ENCODE measurements around the gene ODF4. TPM values are rescaled to one million over a fixed set of nuclear protein-coding genes. Genes with fewer than 3 reads are reported as not detected.
"Not testable (repeated sequence)": the region's sequence is repeated elsewhere in the genome, so short reads cannot be mapped to it uniquely, and the experiment has no call there.

The ODF4 gene
- total RNA-seq, 1 donor from 2014 or later = not detected

DNA sequence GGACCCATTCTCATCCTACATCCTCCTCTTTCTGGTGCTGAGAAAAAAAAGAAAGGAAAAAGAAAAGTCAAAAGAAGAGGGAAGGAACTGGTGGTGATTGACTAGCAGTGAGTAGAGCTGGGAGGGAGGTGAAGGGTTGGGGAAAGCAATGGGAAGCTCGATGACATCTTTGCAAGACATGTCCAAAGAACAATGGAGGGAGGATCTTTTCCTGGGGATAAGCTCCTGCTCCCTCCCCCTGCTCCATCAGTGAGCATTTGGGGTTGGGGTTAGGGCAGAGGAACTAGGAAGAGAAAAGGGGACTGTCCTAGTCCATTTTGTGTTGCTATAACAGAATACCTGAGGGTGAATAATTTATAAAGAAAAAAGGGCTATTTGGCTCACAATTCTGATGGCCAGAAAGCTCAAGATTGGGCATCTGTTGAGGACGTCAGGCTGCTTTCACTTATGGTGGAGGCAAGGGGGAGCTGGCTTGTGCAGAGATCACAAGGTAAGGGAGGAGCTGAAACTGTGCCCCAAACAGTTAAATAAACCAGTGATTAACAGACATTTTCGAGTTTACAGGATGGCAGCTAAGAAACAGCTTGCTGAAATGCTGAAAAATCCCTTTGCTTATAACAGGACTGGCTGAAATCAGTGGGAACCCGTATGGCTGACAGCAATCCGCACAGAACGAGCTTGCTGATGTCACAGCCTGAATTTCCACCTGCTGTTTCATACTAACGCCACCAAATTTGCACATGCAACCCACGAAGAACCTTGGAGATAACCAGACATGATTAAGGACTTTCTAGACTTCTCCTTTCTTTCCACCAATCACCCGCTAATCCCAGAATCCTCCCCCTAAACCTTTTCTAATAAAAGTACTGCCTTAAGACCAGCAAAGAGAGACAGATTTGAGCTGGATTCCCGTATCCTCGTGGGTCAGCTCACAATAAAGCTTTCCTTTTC, 1.6 kb upstream of the ODF4 start:
- no peaks in the 10 kb centered on the region for H3K4me1 Mint-ChIP-seq (ENCODE audit: low read depth)
- H3K27me3 Mint-ChIP-seq (ENCODE audit: low read depth) = no peaks in the 10 kb centered on the region
- DNase-seq (ENCODE audit: low spot score) = no peak
- H3K27ac Mint-ChIP-seq (ENCODE audit: unreplicated experiment) = no peak overlapping the region
- H3K36me3 Mint-ChIP-seq (ENCODE audit: low read depth) = no peaks in the 10 kb centered on the region
- no peak overlapping the region for H3K4me3 Mint-ChIP-seq (ENCODE audit: unreplicated experiment)
- TF ChIP-seq, protein P1, sequence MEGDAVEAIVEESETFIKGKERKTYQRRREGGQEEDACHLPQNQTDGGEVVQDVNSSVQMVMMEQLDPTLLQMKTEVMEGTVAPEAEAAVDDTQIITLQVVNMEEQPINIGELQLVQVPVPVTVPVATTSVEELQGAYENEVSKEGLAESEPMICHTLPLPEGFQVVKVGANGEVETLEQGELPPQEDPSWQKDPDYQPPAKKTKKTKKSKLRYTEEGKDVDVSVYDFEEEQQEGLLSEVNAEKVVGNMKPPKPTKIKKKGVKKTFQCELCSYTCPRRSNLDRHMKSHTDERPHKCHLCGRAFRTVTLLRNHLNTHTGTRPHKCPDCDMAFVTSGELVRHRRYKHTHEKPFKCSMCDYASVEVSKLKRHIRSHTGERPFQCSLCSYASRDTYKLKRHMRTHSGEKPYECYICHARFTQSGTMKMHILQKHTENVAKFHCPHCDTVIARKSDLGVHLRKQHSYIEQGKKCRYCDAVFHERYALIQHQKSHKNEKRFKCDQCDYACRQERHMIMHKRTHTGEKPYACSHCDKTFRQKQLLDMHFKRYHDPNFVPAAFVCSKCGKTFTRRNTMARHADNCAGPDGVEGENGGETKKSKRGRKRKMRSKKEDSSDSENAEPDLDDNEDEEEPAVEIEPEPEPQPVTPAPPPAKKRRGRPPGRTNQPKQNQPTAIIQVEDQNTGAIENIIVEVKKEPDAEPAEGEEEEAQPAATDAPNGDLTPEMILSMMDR (IDR thresholded peaks at IDR 0.05) = no peak
- no peaks in the 10 kb centered on the region for H3K9me3 Mint-ChIP-seq (ENCODE audit: low read depth)

- no peak for DNase-seq (ENCODE audit: low spot score)
- no peaks in the 10 kb centered on the region for H3K36me3 Mint-ChIP-seq (ENCODE audit: low read depth)
- no peak overlapping the region for H3K27ac Mint-ChIP-seq (ENCODE audit: unreplicated experiment)
- no peaks in the 10 kb centered on the region for H3K27me3 Mint-ChIP-seq (ENCODE audit: low read depth)
- no peak overlapping the region for H3K4me3 Mint-ChIP-seq (ENCODE audit: unreplicated experiment)
- TF ChIP-seq, protein P1 (IDR thresholded peaks at IDR 0.05) = no peak
- no peaks in the 10 kb centered on the region for H3K9me3 Mint-ChIP-seq (ENCODE audit: low read depth)
- H3K4me1 Mint-ChIP-seq (ENCODE audit: low read depth) = no peaks in the 10 kb centered on the region
These were observed 893 bp upstream of the ODF4 start for GRCh38 chr17:8338753-8339140.

DNA sequence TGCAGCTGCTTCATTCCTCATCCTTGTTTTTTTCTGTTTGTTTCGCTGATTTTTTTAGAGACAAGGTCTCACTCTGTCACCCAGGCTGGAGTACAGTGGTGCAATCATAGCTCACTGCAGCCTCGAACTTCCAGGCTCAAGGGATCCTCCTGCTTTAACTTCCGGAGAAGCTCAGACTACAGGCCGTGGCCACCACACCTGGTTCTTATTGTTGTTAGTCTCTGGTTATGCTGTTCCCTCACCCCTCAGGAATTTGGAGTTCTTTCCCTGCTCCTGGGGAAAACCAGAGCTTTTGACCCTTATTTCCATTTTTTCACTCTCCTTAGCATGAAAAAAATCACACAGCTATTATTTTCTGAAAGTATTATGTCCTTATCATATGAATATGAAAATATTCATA, 1.8 kb downstream of the ODF4 start:
- no peak overlapping the region for H3K27ac Mint-ChIP-seq (ENCODE audit: unreplicated experiment)
- H3K4me1 Mint-ChIP-seq (ENCODE audit: low read depth) = no peaks in the 10 kb centered on the region
- H3K27me3 Mint-ChIP-seq (ENCODE audit: low read depth) = peaks cover 12% of the 10 kb centered on the region
- DNase-seq (ENCODE audit: low spot score) = no peak
- TF ChIP-seq, protein P1 (IDR thresholded peaks at IDR 0.05) = no peak
- H3K9me3 Mint-ChIP-seq (ENCODE audit: low read depth) = no peaks in the 10 kb centered on the region
- H3K4me3 Mint-ChIP-seq (ENCODE audit: unreplicated experiment) = no peak overlapping the region
- no peaks in the 10 kb centered on the region for H3K36me3 Mint-ChIP-seq (ENCODE audit: low read depth)

GRCh38 chr17:8345052-8345690, 5.5 kb downstream of the ODF4 start:
- no peaks in the 10 kb centered on the region for H3K4me1 Mint-ChIP-seq (ENCODE audit: low read depth)
- no peaks in the 10 kb centered on the region for H3K9me3 Mint-ChIP-seq (ENCODE audit: low read depth)
- H3K27me3 Mint-ChIP-seq (ENCODE audit: low read depth) = peaks cover 15% of the 10 kb centered on the region
- TF ChIP-seq, protein P1 (IDR thresholded peaks at IDR 0.05) = no peak
- H3K4me3 Mint-ChIP-seq (ENCODE audit: unreplicated experiment) = no peak overlapping the region
- no peak for DNase-seq (ENCODE audit: low spot score)
- no peaks in the 10 kb centered on the region for H3K36me3 Mint-ChIP-seq (ENCODE audit: low read depth)
- no peak overlapping the region for H3K27ac Mint-ChIP-seq (ENCODE audit: unreplicated experiment)

GRCh38 chr17:8345951-8346665, 6.5 kb downstream of the ODF4 start:
- H3K4me1 Mint-ChIP-seq (ENCODE audit: low read depth) = no peaks in the 10 kb centered on the region

GRCh38 chr17:8347001-8347400, 7.4 kb downstream of the ODF4 start:
- not testable (repeated sequence) for H3K4me1 Mint-ChIP-seq (ENCODE audit: low read depth); H3K9me3 Mint-ChIP-seq (ENCODE audit: low read depth); H3K27ac Mint-ChIP-seq (ENCODE audit: unreplicated experiment); H3K36me3 Mint-ChIP-seq (ENCODE audit: low read depth); DNase-seq (ENCODE audit: low spot score); H3K4me3 Mint-ChIP-seq (ENCODE audit: unreplicated experiment)
- H3K27me3 Mint-ChIP-seq (ENCODE audit: low read depth) = peaks cover 15% of the 10 kb centered on the region

More at GRCh38 chr17:8345951-8346665, 6.5 kb downstream of the ODF4 start:
- no peaks in the 10 kb centered on the region for H3K9me3 Mint-ChIP-seq (ENCODE audit: low read depth)
- no peak overlapping the region for H3K4me3 Mint-ChIP-seq (ENCODE audit: unreplicated experiment)
- no peak overlapping the region for H3K27ac Mint-ChIP-seq (ENCODE audit: unreplicated experiment)
- peaks cover 15% of the 10 kb centered on the region for H3K27me3 Mint-ChIP-seq (ENCODE audit: low read depth)
- H3K36me3 Mint-ChIP-seq (ENCODE audit: low read depth) = no peaks in the 10 kb centered on the region
- DNase-seq (ENCODE audit: low spot score) = no peak
- TF ChIP-seq, protein P1 (IDR thresholded peaks at IDR 0.05) = no peak

Measured in chondrocyte (in vitro differentiated cells).